Measurements from ENCODE around the gene ZBTB3. TPM values are rescaled to one million over a fixed set of nuclear protein-coding genes. Genes with fewer than 3 reads are reported as not detected.
A peak's percentile ranks its signal among the peaks of the same experiment; 100 is the strongest.
"Not testable (repeated sequence)": the region's sequence is repeated elsewhere in the genome, so short reads cannot be mapped to it uniquely, and the experiment has no call there.

ZBTB3 gene
- total RNA-seq, 2 donors from 2014 or later: 6.5 to 8.1 TPM

DNA sequence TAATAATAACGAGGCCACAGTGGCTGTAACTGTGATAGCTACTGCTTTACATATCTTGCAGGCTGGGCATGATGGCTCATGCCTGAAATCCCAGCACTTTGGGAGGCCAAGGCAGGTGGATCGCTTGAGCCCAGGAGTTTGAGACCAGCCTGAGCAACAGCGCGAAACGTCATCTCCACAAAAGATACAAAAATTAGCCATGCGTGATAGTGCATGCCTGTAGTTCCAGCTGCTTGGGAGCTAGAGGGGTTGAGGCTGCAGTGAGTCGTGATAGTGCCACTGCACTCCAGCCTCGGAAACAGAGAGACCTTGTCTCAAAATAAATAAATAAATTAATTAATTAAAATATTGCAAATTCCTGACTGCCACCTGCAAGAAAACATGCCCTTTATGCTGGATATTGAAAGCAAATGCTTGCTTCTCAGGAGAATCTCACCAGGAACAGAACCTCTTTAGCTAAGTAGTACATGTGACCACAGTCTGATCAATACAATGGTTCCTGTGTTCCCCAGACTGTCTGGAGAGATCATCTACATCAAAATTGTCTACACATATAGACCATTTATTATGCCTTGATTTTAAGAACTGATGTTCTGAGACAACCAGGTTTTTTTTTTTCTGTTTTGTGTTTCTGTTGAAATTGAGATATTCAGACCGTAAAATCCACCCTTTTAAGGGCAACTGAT is 6.3 kb downstream of the ZBTB3 start:
- DNase-seq (ENCODE audit: low spot score) (no peak), ATAC-seq (no peak)
- no peak overlapping the region for H3K4me3 Mint-ChIP-seq
- no peak overlapping the region for H3K27ac Mint-ChIP-seq
- no peaks in the 10 kb centered on the region for H3K27me3 Mint-ChIP-seq
- no peaks in the 10 kb centered on the region for H3K9me3 Mint-ChIP-seq
- H3K36me3 Mint-ChIP-seq: no peaks in the 10 kb centered on the region
- peaks cover 6% of the 10 kb centered on the region in 2 donors for H3K4me1 Mint-ChIP-seq (ENCODE audit: low read depth in 2 of 2)

DNA sequence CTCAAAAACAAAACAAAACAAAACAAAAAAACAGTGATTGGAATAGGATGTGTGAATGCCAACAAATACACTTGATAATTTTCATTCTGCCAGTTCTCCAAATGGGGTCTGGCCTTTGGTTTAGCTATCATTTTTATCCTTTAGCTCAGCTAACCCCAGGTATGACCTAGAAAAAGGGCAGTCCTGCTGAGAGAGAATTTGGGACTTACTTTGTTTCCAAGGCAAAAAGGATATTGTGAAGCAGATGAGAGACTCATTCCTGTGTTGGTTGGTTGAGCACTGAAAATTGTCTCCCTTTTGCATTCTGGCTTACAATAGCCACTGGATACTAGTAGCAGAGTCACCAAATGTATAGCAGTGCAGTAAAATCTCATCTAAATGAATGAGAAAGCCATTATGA is 16.8 kb downstream of the ZBTB3 start:
- DNase-seq (ENCODE audit: low spot score): no peak
- no peak for ATAC-seq
- Mint-ChIP-seq H3K27ac (no peak overlapping the region), H3K36me3 (peaks cover 5% of the 10 kb centered on the region), H3K9me3 (no peaks in the 10 kb centered on the region), H3K4me3 (no peak overlapping the region), H3K27me3 (no peaks in the 10 kb centered on the region), H3K4me1 (ENCODE audit: low read depth in 2 of 2) (peaks cover 4% of the 10 kb centered on the region in 2 donors)

DNA sequence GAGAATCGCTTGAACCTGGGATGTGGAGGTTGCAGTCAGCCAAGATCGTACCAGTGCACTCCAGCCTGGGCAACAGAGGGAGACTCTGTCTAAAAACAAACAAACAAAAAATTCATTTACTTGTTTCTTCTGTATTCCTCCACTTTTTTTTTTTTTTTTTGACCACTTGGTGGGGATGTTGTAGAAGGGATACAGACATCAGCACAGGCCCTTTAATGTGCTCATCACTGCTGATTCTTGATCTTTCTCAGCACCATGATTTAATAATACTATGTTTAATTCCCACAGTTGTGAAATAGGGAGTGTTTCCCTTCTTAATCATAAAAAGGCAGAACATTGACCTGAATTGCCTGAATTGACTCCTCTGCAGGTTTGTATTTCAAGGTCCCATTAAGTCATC is 21.1 kb downstream of the ZBTB3 start:
- Mint-ChIP-seq H3K27ac (peak overlapping the region in 1 of 2 donors; percentile 64), H3K4me3 (no peak overlapping the region), H3K4me1 (ENCODE audit: low read depth in 2 of 2) (peaks cover 17 to 18% of the 10 kb centered on the region in 2 donors), H3K9me3 (no peaks in the 10 kb centered on the region), H3K36me3 (peaks cover 5% of the 10 kb centered on the region), H3K27me3 (no peaks in the 10 kb centered on the region)
- DNase-seq (ENCODE audit: low spot score) (no peak), ATAC-seq (no peak)

DNA sequence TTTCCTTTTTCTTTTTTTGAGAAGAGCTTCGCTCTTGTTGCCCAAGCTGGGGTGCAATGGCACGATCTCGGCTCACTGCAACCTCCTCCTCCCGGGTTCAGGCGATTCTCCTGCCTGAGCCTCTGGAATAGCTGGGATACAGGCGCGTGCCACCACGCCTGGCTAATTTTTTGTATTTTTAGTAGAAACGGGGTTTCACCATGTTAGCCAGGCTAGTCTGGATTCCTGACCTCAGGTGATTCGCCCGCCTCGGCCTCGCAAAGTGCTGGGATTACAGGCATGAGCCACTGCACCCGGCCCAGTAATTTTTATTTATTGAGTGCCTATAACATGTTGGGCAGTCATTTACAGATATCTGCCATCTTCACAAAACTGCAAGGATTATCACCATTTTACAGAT is 23.9 kb downstream of the ZBTB3 start:
- not testable (repeated sequence) for H3K9me3 Mint-ChIP-seq

DNA sequence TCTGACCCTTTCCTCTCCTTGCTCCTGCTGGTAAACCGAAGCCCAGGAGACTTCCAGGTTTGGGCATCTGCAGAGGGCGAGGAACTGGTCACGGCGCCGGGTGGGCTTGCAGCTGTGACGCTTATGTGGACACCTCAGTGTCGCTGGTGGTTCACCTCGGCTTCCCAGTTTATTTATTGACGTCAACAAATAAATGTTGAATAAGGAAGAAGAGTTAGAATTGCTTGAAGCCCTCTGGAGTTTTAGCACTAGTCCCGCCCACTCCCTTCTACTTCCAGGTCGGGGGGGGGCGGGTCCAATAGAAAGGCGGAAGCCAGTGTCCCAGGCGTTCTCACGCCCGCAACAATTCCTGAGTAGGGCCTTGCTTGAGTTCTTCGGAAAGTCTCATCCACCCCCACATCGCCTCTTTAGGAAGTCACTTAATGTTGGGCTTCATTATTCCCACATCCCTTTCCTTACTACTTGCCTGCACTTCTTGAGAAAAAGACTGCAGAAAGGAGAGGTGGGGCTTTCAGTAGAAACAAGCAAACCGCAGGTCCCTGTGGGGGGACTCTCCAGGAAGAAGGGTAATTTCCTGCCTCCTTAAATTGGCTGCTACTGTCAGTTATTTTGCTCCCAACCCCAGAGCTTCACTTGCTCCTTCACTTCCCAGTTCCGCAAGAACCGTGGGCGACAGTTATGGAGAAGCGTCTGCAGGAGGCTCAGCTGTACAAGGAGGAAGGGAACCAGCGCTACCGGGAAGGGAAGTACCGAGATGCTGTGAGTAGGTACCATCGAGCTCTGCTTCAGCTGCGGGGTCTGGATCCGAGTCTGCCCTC is 25.6 kb downstream of the ZBTB3 start, which contains the start of gene TTC9C:
Gene TTC9C (plus strand): TSS at position 316 of the 818 bp plus-strand sequence. CDS start 363 bp downstream, at position 679.
- Mint-ChIP-seq H3K4me3 (peak within 1 kb of the TSS; percentile 92), H3K4me1 (ENCODE audit: low read depth in 2 of 2) (peaks cover 39 to 44% of the 10 kb centered on the region in 2 donors), H3K27ac (peak within 1 kb of the TSS; percentile 90 to 92), H3K27me3 (no peaks in the 10 kb centered on the region), H3K9me3 (no peaks in the 10 kb centered on the region), H3K36me3 (peaks cover 27% of the 10 kb centered on the region)
- ATAC-seq: peak; percentile 55 to 66
- peak; percentile 85 for DNase-seq (ENCODE audit: low spot score)

More for the DNA sequence above, 23.9 kb downstream of the ZBTB3 start:
- not testable (repeated sequence) for ATAC-seq; DNase-seq (ENCODE audit: low spot score); H3K27me3 Mint-ChIP-seq
- Mint-ChIP-seq H3K4me3 (peak overlapping the region; percentile 92), H3K4me1 (ENCODE audit: low read depth in 2 of 2) (peaks cover 25 to 29% of the 10 kb centered on the region in 2 donors), H3K27ac (peak overlapping the region; percentile 90 to 92), H3K36me3 (peaks cover 16% of the 10 kb centered on the region)

DNA sequence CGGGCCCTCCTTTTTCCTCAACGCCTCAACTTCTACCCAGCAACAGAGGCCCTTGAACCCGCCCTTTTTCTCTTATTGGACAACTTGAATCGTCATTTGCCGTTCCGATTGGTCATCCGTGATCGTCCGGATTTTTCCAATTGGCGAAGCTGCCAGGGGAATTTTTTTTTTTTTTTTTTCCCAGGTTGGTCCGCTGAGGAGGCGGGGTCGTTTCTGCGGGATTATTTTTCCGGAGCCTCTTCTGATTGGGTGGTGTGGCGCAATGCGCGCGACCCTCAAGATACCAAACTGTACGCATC is 26.1 kb downstream of the ZBTB3 start:
- ATAC-seq: peak; percentile 68 to 82
- DNase-seq (ENCODE audit: low spot score): peak; percentile 91
- peak overlapping the region; percentile 92 for H3K4me3 Mint-ChIP-seq
- H3K36me3 Mint-ChIP-seq: peaks cover 23% of the 10 kb centered on the region
- H3K27ac Mint-ChIP-seq: peak overlapping the region; percentile 90 to 92
- no peaks in the 10 kb centered on the region for H3K9me3 Mint-ChIP-seq
- no peaks in the 10 kb centered on the region for H3K27me3 Mint-ChIP-seq
- peaks cover 36 to 39% of the 10 kb centered on the region in 2 donors for H3K4me1 Mint-ChIP-seq (ENCODE audit: low read depth in 2 of 2)

DNA sequence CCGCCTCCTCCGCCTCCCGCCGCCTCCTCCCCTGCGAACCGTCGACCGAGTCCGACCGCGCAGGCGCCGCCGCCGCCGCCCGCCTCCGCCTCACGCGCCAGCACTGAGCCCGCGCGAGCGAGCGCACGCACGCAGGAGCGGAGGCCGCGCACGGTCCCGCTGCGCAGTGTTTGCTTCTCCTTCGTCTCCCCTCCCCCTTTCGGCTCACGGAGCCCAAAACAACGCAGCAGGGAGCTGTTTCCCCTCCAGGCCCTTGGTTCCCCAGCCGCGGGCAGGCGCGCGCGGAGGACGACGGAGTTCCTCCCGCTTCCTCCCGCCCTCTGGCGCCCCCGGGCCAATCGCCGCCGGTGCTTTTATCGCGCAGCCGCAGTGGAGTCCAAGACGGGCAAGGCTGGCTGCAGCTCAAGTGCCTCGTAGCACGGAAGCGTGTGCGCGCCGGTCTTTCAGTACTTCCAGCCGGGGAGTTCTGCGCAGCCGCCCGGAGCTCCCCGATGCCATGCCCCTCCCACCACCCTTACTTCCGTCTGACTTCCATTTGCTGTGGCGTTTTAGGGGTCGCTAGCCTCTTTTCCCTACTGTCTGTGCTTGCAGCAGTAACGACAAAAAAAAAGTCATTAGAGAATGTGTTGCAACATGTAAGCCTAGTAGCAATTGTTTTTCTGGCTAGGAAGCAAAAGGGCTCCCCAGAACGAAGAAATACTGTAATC is 26.6 kb downstream of the ZBTB3 start, which contains the start of gene HNRNPUL2:
Gene HNRNPUL2 (minus strand): TSS at position 293 of the 707 bp plus-strand sequence. CDS start 301 bp downstream, outside the sequence.
- peak; percentile 89 to 92 for ATAC-seq
- Mint-ChIP-seq H3K27ac (peak within 1 kb of the TSS; percentile 90 to 92), H3K36me3 (peaks cover 28% of the 10 kb centered on the region), H3K4me1 (ENCODE audit: low read depth in 2 of 2) (peaks cover 41 to 44% of the 10 kb centered on the region in 2 donors), H3K4me3 (peak within 1 kb of the TSS; percentile 92), H3K27me3 (no peaks in the 10 kb centered on the region), H3K9me3 (no peaks in the 10 kb centered on the region)
- DNase-seq (ENCODE audit: low spot score): peak; percentile 99

DNA sequence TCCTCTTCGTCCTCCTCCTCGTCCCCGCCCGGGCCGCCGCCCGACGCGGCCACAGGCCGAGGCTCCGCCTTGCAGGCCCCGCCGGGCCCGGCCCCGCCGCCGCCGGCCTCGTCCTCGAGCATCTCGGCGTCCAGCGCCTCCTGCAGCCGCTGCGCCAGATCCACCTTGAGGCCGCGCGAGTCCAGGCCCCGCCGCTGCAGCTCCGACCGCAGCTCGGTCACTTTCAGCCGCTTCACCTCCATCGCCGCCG is 27.1 kb downstream of the ZBTB3 start:
- H3K4me1 Mint-ChIP-seq (ENCODE audit: low read depth in 2 of 2): peaks cover 41 to 49% of the 10 kb centered on the region in 2 donors
- no peaks in the 10 kb centered on the region for H3K27me3 Mint-ChIP-seq
- no peaks in the 10 kb centered on the region for H3K9me3 Mint-ChIP-seq
- peak overlapping the region; percentile 90 to 92 for H3K27ac Mint-ChIP-seq
- ATAC-seq (peak in 1 of 2 donors; percentile 23), DNase-seq (ENCODE audit: low spot score) (no peak)
- peak overlapping the region; percentile 92 for H3K4me3 Mint-ChIP-seq
- H3K36me3 Mint-ChIP-seq: peaks cover 33% of the 10 kb centered on the region

DNA sequence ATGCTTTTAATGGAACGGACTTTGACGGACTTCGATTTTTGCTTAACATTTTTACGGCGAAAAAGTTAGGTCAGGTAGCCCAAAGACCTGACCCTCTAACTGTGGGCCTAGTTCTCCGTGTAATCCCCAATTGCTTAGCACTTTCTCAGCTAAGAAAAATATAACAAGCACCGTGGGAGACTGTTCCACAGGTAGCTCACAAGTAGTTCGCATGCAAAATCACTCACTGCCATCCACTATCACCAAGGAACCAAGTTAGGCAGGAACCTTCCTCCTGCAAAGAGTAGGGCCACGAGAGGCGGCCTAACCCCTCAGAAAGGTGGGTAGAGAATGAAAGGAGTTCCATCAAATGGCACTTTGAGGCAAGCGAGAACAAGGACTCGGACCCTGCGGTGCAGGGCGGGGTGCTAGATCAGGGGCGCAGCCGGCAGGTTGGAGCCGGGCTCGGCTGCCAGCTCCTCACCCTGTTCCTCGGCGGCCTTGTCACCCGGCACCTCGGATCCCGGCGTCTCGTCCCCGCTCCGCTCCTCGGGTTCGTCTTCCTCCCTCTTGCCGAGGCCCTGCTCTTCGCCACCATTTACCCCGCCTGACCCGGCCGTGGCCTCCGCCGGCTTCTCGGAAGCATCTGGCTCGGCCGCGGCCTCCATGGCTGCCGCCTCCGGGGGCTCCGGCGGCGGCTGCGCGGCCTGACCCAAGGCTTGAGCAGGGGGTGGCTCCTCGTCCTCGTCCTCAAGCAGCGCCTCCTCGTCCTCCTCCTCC is 27.6 kb downstream of the ZBTB3 start:
- Mint-ChIP-seq H3K9me3 (no peaks in the 10 kb centered on the region), H3K36me3 (peaks cover 38% of the 10 kb centered on the region), H3K4me3 (peak overlapping the region; percentile 92), H3K27me3 (no peaks in the 10 kb centered on the region), H3K27ac (peak overlapping the region; percentile 90 to 92), H3K4me1 (ENCODE audit: low read depth in 2 of 2) (peaks cover 43 to 51% of the 10 kb centered on the region in 2 donors)
- no peak for ATAC-seq
- peak; percentile 62 for DNase-seq (ENCODE audit: low spot score)

DNA sequence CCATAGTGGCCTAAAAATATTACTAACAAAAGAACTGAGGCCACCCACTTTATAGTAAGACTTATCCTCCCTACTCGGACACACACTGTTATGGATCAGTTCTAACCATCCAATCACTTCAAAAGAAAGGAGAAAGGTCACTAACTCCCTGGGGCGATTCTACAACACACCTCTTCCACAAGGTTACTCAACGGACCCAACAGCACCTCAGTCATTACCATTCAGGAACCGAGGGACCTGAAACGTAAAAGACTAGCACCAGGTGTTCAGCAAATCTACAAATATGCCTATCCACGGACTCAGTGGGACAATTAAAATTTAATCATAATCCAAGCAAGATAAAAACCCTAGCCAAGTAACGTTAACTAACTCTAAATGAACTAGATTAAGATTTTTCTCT is 28.3 kb downstream of the ZBTB3 start:
- peaks cover 44% of the 10 kb centered on the region for H3K36me3 Mint-ChIP-seq
- H3K4me3 Mint-ChIP-seq: peak overlapping the region; percentile 92
- peaks cover 46 to 51% of the 10 kb centered on the region in 2 donors for H3K4me1 Mint-ChIP-seq (ENCODE audit: low read depth in 2 of 2)
- ATAC-seq: no peak
- peak overlapping the region; percentile 90 to 92 for H3K27ac Mint-ChIP-seq
- H3K27me3 Mint-ChIP-seq: no peaks in the 10 kb centered on the region
- DNase-seq (ENCODE audit: low spot score): no peak
- H3K9me3 Mint-ChIP-seq: no peaks in the 10 kb centered on the region

DNA sequence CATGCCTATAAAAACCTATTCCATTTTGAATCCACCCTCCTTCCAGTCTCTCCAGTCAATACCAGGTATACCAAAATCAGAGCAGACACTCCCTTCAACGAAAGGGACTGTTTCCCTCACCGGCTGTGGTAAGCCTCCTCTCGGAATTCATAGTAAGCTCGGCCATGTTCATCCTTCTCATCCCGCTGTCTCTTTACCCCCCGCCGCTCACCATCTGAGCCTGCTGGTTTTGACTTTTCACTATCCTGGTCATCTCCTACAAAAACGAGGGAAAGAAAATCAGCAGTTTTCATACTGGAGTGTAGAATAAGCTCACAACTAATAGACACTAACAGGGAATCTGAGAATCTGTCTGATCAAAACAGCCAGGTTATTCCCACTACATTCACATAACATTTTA is 29.8 kb downstream of the ZBTB3 start:
- no peak for DNase-seq (ENCODE audit: low spot score)
- Mint-ChIP-seq H3K4me3 (peak overlapping the region; percentile 92), H3K27ac (peak overlapping the region; percentile 90 to 92), H3K9me3 (no peaks in the 10 kb centered on the region), H3K4me1 (ENCODE audit: low read depth in 2 of 2) (peaks cover 50 to 55% of the 10 kb centered on the region in 2 donors), H3K27me3 (no peaks in the 10 kb centered on the region), H3K36me3 (peaks cover 54% of the 10 kb centered on the region)
- ATAC-seq: no peak

DNA sequence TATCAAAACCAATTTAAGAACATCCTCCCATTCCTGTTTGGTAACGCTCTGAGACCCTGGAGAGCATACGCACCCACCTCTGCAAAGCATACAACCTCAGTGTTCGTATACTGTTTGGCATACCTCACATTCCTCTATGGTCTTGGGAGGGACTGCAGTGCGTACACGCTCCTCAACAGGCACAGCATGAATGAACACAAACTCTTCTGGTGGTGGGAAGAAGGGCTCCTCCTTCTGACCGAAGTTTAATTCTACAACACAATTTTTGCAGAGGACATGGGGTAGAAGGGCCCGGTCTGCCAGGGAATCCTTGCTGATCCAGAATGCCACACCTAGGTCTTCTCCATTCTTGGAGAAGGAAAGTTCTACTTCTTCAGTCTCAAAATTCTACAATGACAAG is 32.0 kb downstream of the ZBTB3 start:
- H3K27ac Mint-ChIP-seq: peak overlapping the region in 1 of 2 donors; percentile 92
- H3K4me3 Mint-ChIP-seq: no peak overlapping the region
- H3K4me1 Mint-ChIP-seq (ENCODE audit: low read depth in 2 of 2): peaks cover 48% of the 10 kb centered on the region in 2 donors
- no peak for DNase-seq (ENCODE audit: low spot score)
- no peaks in the 10 kb centered on the region for H3K27me3 Mint-ChIP-seq
- peaks cover 61% of the 10 kb centered on the region for H3K36me3 Mint-ChIP-seq
- no peaks in the 10 kb centered on the region for H3K9me3 Mint-ChIP-seq
- ATAC-seq: no peak

DNA sequence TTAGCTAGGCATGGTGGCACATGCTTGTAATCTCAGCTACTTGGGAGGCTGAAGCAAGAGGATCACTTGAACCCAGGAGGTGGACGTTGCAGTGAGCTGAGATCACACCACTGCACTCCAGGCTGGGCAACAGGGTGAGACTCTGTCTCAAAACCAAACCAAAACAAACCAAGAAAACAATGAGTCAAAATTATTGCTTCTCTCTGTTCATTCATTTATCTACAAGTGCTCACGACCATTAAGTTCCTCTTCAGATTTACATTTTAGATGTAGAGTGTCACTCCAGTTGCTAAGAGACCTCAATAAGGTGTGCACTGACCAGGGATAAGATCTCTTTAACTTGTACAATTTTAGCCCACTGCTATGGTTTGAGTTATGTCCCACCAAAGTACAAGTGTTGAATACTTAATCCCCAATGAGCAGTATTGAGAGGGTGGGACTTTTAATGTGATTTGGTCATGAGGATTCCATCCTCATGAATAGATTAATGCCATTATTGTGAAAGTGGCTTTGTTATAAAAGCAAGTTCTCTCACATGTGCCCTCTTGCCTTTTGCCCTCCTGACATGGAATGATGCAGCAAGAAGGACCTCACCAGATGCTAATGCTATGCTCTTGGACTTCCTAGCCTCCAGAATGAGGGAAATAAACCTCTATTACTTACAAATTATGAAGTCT is 34.5 kb downstream of the ZBTB3 start:
- peak overlapping the region; percentile 21 to 38 for H3K27ac Mint-ChIP-seq
- H3K27me3 Mint-ChIP-seq: no peaks in the 10 kb centered on the region
- no peaks in the 10 kb centered on the region for H3K9me3 Mint-ChIP-seq
- H3K4me1 Mint-ChIP-seq (ENCODE audit: low read depth in 2 of 2): peaks cover 32 to 45% of the 10 kb centered on the region in 2 donors
- DNase-seq (ENCODE audit: low spot score) (no peak), ATAC-seq (peak in 1 of 2 donors; percentile 13)
- peaks cover 63% of the 10 kb centered on the region for H3K36me3 Mint-ChIP-seq
- H3K4me3 Mint-ChIP-seq: no peak overlapping the region

Data from natural killer cell treated with Interleukin-12 subunit alpha and Interleukin-12 subunit beta and Interleukin-15 and Interleukin-18, amount 100 ng/mL, for 72 hours (primary cell).